ENCODE measurements around the gene CASZ1.

DNA sequence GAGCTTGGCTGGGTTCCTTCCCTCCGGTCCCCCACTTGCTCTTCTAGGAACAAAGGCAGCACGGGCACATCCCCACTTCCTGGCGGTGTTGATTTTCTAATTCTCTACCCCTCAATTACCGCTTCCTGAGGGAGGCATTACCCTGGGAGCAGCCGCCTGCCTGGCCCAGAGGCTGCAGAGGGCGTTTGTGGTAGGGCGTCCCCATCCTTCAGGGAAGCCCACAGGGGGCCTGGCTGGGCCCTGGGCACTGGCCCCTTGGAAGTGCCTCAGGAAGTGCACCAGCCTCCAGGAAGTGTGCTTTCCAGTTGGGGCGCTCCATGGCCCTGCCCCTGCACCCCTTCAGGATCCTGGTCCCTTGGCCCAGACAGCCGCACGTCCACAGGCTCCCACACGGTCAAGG is 42.1 kb upstream of the CASZ1 start:
- TF ChIP-seq, protein P1, sequence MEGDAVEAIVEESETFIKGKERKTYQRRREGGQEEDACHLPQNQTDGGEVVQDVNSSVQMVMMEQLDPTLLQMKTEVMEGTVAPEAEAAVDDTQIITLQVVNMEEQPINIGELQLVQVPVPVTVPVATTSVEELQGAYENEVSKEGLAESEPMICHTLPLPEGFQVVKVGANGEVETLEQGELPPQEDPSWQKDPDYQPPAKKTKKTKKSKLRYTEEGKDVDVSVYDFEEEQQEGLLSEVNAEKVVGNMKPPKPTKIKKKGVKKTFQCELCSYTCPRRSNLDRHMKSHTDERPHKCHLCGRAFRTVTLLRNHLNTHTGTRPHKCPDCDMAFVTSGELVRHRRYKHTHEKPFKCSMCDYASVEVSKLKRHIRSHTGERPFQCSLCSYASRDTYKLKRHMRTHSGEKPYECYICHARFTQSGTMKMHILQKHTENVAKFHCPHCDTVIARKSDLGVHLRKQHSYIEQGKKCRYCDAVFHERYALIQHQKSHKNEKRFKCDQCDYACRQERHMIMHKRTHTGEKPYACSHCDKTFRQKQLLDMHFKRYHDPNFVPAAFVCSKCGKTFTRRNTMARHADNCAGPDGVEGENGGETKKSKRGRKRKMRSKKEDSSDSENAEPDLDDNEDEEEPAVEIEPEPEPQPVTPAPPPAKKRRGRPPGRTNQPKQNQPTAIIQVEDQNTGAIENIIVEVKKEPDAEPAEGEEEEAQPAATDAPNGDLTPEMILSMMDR (IDR thresholded peaks at IDR 0.05; ENCODE audit: insufficient read depth, low read depth, low read length): no peak
- no peak for TF ChIP-seq EZH2 (IDR thresholded peaks at IDR 0.05; ENCODE audit: insufficient read depth, low read length)
